ENCODE data around the gene FHAD1.

GRCh38 chr1:15417059-15417934 is 170.3 kb downstream of the FHAD1 start:
- TF ChIP-seq CTCF (IDR thresholded peaks at IDR 0.05): no peak
- no peak for TF ChIP-seq POLR2A (IDR thresholded peaks at IDR 0.05)
- TF ChIP-seq POLR2AphosphoS5 (IDR thresholded peaks at IDR 0.05; ENCODE audit: insufficient read depth in 1 of 2, low read depth in 1 of 2): peak in 1 of 2 donors; percentile 12
